ENCODE data around the gene SLC35F6. TPM values are rescaled to one million over a fixed set of nuclear protein-coding genes. Genes with fewer than 3 reads are reported as not detected.
A peak's percentile ranks its signal among the peaks of the same experiment; 100 is the strongest.

The SLC35F6 gene
- total RNA-seq, 1 donor: 83.6 TPM

- Histone ChIP-seq H4K20me1 (ENCODE audit: insufficient read depth, low read length) (no peaks in the 10 kb centered on the region), H2AFZ (ENCODE audit: low read length) (peak overlapping the region; percentile 67), H3K27ac (ENCODE audit: low read depth, low read length) (peak overlapping the region; percentile 91), H3K9me3 (ENCODE audit: low read depth, low read length) (no peaks in the 10 kb centered on the region), H3K4me3 (ENCODE audit: insufficient read depth, low read length) (peak overlapping the region; percentile 24), H3K4me1 (ENCODE audit: insufficient read depth, low read length) (peaks cover 44% of the 10 kb centered on the region), H3K36me3 (ENCODE audit: insufficient read depth, low read length) (no peaks in the 10 kb centered on the region), H3K79me2 (ENCODE audit: insufficient read depth, low read length) (no peaks in the 10 kb centered on the region), H3K27me3 (ENCODE audit: insufficient read depth, low read length) (no peaks in the 10 kb centered on the region), H3K4me2 (ENCODE audit: insufficient read depth, low read length) (peak overlapping the region; percentile 41)
- TF ChIP-seq CTCF (IDR thresholded peaks at IDR 0.05; ENCODE audit: extremely low read depth, low read depth, low read length): no peak
- DNase-seq (ENCODE audit: insufficient read length, low spot score, missing footprints): peak; percentile 98
These were observed 39.9 kb upstream of the SLC35F6 start for GRCh38 chr2:26723991-26724750.

- Histone ChIP-seq H2AFZ (ENCODE audit: low read length) (peak overlapping the region; percentile 17), H3K27ac (ENCODE audit: low read depth, low read length) (peak overlapping the region; percentile 91), H3K4me2 (ENCODE audit: insufficient read depth, low read length) (peak overlapping the region; percentile 41), H3K36me3 (ENCODE audit: insufficient read depth, low read length) (no peaks in the 10 kb centered on the region), H3K27me3 (ENCODE audit: insufficient read depth, low read length) (no peaks in the 10 kb centered on the region), H3K9me3 (ENCODE audit: low read depth, low read length) (no peaks in the 10 kb centered on the region), H3K79me2 (ENCODE audit: insufficient read depth, low read length) (no peaks in the 10 kb centered on the region), H3K4me3 (ENCODE audit: insufficient read depth, low read length) (no peak overlapping the region), H3K4me1 (ENCODE audit: insufficient read depth, low read length) (peaks cover 41% of the 10 kb centered on the region), H4K20me1 (ENCODE audit: insufficient read depth, low read length) (no peaks in the 10 kb centered on the region)
- DNase-seq (ENCODE audit: insufficient read length, low spot score, missing footprints): peak; percentile 85
- no peak for TF ChIP-seq CTCF (IDR thresholded peaks at IDR 0.05; ENCODE audit: extremely low read depth, low read depth, low read length)
These were observed 39.1 kb upstream of the SLC35F6 start for GRCh38 chr2:26724784-26725520.

GRCh38 chr2:26725521-26725820 is 38.6 kb upstream of the SLC35F6 start:
- Histone ChIP-seq H3K9me3 (ENCODE audit: low read depth, low read length) (no peaks in the 10 kb centered on the region), H3K4me3 (ENCODE audit: insufficient read depth, low read length) (no peak overlapping the region), H3K27ac (ENCODE audit: low read depth, low read length) (peak overlapping the region; percentile 91), H3K4me2 (ENCODE audit: insufficient read depth, low read length) (no peak overlapping the region), H3K36me3 (ENCODE audit: insufficient read depth, low read length) (no peaks in the 10 kb centered on the region), H2AFZ (ENCODE audit: low read length) (no peak overlapping the region), H4K20me1 (ENCODE audit: insufficient read depth, low read length) (no peaks in the 10 kb centered on the region), H3K4me1 (ENCODE audit: insufficient read depth, low read length) (peaks cover 36% of the 10 kb centered on the region), H3K27me3 (ENCODE audit: insufficient read depth, low read length) (no peaks in the 10 kb centered on the region), H3K79me2 (ENCODE audit: insufficient read depth, low read length) (no peaks in the 10 kb centered on the region)
- DNase-seq (ENCODE audit: insufficient read length, low spot score, missing footprints): no peak
- no peak for TF ChIP-seq CTCF (IDR thresholded peaks at IDR 0.05; ENCODE audit: extremely low read depth, low read depth, low read length)

- no peak overlapping the region for H3K4me2 ChIP-seq (ENCODE audit: insufficient read depth, low read length)
- H4K20me1 ChIP-seq (ENCODE audit: insufficient read depth, low read length): no peaks in the 10 kb centered on the region
- H3K27ac ChIP-seq (ENCODE audit: low read depth, low read length): no peak overlapping the region
- H3K9me3 ChIP-seq (ENCODE audit: low read depth, low read length): no peaks in the 10 kb centered on the region
- peaks cover 28% of the 10 kb centered on the region for H3K4me1 ChIP-seq (ENCODE audit: insufficient read depth, low read length)
- H3K36me3 ChIP-seq (ENCODE audit: insufficient read depth, low read length): no peaks in the 10 kb centered on the region
- no peaks in the 10 kb centered on the region for H3K27me3 ChIP-seq (ENCODE audit: insufficient read depth, low read length)
- H3K4me3 ChIP-seq (ENCODE audit: insufficient read depth, low read length): no peak overlapping the region
- no peaks in the 10 kb centered on the region for H3K79me2 ChIP-seq (ENCODE audit: insufficient read depth, low read length)
- H2AFZ ChIP-seq (ENCODE audit: low read length): no peak overlapping the region
- DNase-seq (ENCODE audit: insufficient read length, low spot score, missing footprints): no peak
- no peak for TF ChIP-seq CTCF (IDR thresholded peaks at IDR 0.05; ENCODE audit: extremely low read depth, low read depth, low read length)
These were observed 37.9 kb upstream of the SLC35F6 start for GRCh38 chr2:26726228-26726627.
